Endothelial cell (in vitro differentiated cells): ENCODE measurements around the gene FAM204A. TPM values are rescaled to one million over a fixed set of nuclear protein-coding genes. Genes with fewer than 3 reads are reported as not detected.
A peak's percentile ranks its signal among the peaks of the same experiment; 100 is the strongest.

Experiments used
- DNase-seq: peaks from one replicate; pipeline ENCODE4 v3.0.0; 2021; ENCODE audit warnings: low spot score
- H3K27ac Mint-ChIP-seq: one replicate; pipeline ENCODE4 v1.8.0; 2021; ENCODE audit warnings: mixed read lengths, inconsistent platforms; ENCODE audit not compliant: unreplicated experiment
- H3K27me3 Mint-ChIP-seq: one replicate; pipeline ENCODE4 v1.8.0; 2021; ENCODE audit warnings: mild to moderate bottlenecking, moderate library complexity, mixed read lengths, inconsistent platforms; ENCODE audit not compliant: unreplicated experiment
- H3K36me3 Mint-ChIP-seq: one replicate; pipeline ENCODE4 v1.8.0; 2021; ENCODE audit warnings: mild to moderate bottlenecking, low read depth, mixed read lengths, inconsistent platforms; ENCODE audit not compliant: unreplicated experiment
- H3K4me1 Mint-ChIP-seq: one replicate; pipeline ENCODE4 v1.8.0; 2021; ENCODE audit warnings: mild to moderate bottlenecking, mixed read lengths, inconsistent platforms; ENCODE audit not compliant: unreplicated experiment
- H3K4me3 Mint-ChIP-seq: one replicate; pipeline ENCODE4 v1.8.0; 2021; ENCODE audit warnings: mild to moderate bottlenecking, mixed read lengths, inconsistent platforms; ENCODE audit not compliant: unreplicated experiment
- H3K9me3 Mint-ChIP-seq: one replicate; pipeline ENCODE4 v1.8.0; 2021; ENCODE audit warnings: mixed read lengths, inconsistent platforms; ENCODE audit not compliant: unreplicated experiment
- total RNA-seq: library from RNA; stranded (reverse); fragmentation: NEBNext Ultra II Directional; extraction: Animal tissue kit (Norgen Biotek cat#: 25700); gene quantifications from one replicate; pipeline ENCODE4 v1.2.1, GENCODE V29; 2021; ENCODE audit not compliant: unreplicated experiment
- TF ChIP-seq, protein P1 (sequence below): fragments of 200-600 bp; sonication (generic); IDR thresholded peaks from one replicate; pipeline ENCODE4 v1.5.0; 2021; ENCODE audit warnings: antibody characterized with exemption; ENCODE audit not compliant: unreplicated experiment

FAM204A gene
- total RNA-seq, 1 donor from 2014 or later = 77.4 TPM

DNA sequence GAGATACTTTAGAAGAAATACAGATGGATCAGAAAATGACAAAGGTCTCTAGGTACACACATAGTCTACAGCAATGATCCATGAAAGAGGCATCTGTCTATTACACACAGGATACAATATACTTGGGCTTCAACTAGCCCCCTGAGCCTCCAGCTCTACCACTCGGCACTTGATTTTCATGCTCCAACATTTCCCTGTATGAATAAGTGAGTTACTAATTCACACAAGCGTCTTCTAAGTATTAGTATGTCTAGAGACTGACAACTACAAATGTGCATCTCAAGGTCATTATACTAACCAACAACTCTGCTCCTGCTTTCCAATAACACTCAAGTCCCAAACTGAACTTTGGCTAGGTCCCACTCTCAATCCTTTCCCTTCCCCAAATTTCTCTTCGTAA, 8.3 kb downstream of the FAM204A start:
- H3K4me1 Mint-ChIP-seq = peaks cover 18% of the 10 kb centered on the region
- peak overlapping the region; percentile 21 for H3K4me3 Mint-ChIP-seq
- H3K9me3 Mint-ChIP-seq = no peaks in the 10 kb centered on the region
- H3K36me3 Mint-ChIP-seq = peaks cover 21% of the 10 kb centered on the region
- peak overlapping the region; percentile 27 for H3K27ac Mint-ChIP-seq
- DNase-seq = no peak
- TF ChIP-seq, protein P1, sequence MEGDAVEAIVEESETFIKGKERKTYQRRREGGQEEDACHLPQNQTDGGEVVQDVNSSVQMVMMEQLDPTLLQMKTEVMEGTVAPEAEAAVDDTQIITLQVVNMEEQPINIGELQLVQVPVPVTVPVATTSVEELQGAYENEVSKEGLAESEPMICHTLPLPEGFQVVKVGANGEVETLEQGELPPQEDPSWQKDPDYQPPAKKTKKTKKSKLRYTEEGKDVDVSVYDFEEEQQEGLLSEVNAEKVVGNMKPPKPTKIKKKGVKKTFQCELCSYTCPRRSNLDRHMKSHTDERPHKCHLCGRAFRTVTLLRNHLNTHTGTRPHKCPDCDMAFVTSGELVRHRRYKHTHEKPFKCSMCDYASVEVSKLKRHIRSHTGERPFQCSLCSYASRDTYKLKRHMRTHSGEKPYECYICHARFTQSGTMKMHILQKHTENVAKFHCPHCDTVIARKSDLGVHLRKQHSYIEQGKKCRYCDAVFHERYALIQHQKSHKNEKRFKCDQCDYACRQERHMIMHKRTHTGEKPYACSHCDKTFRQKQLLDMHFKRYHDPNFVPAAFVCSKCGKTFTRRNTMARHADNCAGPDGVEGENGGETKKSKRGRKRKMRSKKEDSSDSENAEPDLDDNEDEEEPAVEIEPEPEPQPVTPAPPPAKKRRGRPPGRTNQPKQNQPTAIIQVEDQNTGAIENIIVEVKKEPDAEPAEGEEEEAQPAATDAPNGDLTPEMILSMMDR = no peak
- no peaks in the 10 kb centered on the region for H3K27me3 Mint-ChIP-seq

DNA sequence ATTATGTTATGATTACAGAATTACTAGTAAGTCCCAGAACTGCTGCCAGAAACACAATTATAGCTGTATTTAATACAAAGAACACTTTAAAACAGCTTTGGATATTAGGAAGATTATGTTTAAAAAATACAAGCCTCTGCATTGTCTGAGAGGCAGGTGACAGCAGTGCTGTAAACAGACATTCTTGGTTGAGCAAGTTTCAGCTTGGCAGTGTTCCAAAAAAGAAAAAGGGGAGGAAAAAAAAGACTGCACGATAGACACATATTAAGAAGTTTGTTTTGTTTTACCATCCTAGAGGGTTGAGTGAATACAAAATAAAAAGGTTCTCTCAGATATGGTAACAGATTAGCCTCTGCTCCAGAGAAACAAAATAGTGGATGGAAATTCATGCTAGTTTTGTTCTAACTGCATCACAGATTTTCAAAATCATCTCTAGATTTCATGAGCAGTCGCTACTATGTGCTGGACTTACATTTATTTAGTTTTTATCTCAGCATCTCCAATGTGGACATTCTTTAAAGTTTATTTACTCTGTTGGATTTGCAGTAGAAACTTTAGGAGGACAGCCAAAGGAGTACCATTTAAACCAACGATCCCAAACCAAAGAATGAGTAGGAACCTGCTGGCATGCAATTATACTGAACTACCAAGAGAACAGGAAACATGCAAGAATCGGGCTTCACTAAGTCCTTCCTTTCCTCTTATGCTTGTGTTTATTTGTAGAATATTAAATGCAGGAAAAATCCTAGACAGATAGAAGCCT, 9.0 kb downstream of the FAM204A start:
- no peak for DNase-seq
- peak overlapping the region; percentile 35 for H3K4me3 Mint-ChIP-seq
- H3K4me1 Mint-ChIP-seq = peaks cover 15% of the 10 kb centered on the region
- TF ChIP-seq, protein P1 = no peak
- no peak overlapping the region for H3K27ac Mint-ChIP-seq
- H3K27me3 Mint-ChIP-seq = no peaks in the 10 kb centered on the region
- peaks cover 26% of the 10 kb centered on the region for H3K36me3 Mint-ChIP-seq
- H3K9me3 Mint-ChIP-seq = no peaks in the 10 kb centered on the region

DNA sequence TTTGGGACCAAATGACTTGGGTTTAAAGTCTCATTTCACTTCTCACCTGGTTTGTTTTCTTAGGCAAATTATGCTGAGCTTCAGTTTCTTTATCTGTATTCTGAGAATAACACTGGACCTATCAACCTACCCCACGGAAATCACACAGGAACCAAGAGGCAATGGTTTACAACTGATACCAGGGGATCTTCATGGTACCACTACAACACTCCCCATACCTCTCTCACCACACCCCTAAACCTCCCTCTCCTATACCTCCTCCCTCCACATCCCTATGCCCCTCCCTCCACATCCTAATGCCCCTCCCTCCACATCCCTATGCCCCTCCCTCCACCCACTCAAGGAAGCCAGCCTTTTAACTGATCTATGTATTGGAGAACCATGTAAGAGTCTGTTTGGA, 9.9 kb downstream of the FAM204A start:
- H3K9me3 Mint-ChIP-seq = no peaks in the 10 kb centered on the region
- peaks cover 15% of the 10 kb centered on the region for H3K4me1 Mint-ChIP-seq
- peaks cover 32% of the 10 kb centered on the region for H3K36me3 Mint-ChIP-seq
- no peak overlapping the region for H3K4me3 Mint-ChIP-seq
- DNase-seq = no peak
- TF ChIP-seq, protein P1 = no peak
- H3K27me3 Mint-ChIP-seq = no peaks in the 10 kb centered on the region
- no peak overlapping the region for H3K27ac Mint-ChIP-seq

DNA sequence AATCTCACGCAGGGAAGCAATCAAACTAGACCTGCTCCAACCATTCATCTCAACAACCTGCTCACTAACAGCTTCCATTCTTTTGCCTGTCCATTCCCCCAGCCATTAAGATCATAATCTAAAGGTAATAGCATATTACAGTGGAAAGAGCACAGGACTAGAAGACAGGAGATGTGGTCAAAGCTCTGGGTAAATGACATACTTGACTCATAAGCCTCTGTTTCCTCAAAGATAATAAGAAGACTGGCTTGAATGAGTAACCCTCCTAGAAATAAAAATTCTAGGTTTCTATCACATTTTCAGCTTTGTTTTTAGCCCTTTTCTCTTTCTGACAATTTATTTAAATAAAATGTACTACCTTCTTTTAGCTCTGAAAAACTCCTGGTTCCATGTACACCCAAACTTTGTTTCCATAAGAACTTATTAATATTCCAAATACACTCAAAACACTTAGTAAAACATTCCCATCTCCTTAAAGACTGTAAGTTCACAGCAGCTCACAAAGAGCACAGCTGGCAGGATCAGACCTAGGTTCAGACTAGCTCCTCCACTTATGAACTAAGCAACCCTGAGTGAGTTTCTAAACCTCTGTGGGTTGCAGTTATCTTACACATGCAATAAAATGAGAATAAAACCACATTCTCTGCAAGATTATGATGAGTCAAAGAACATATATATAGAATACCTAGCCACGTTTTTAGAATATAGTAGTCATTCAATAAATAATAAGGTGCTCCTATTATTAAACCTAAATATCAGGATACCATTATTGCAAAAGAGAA, 11.6 kb downstream of the FAM204A start:
- Mint-ChIP-seq H3K36me3 (peaks cover 28% of the 10 kb centered on the region), H3K9me3 (no peaks in the 10 kb centered on the region), H3K27ac (no peak overlapping the region), H3K4me1 (peaks cover 15% of the 10 kb centered on the region), H3K4me3 (no peak overlapping the region), H3K27me3 (no peaks in the 10 kb centered on the region)
- TF ChIP-seq, protein P1 = no peak
- no peak for DNase-seq

DNA sequence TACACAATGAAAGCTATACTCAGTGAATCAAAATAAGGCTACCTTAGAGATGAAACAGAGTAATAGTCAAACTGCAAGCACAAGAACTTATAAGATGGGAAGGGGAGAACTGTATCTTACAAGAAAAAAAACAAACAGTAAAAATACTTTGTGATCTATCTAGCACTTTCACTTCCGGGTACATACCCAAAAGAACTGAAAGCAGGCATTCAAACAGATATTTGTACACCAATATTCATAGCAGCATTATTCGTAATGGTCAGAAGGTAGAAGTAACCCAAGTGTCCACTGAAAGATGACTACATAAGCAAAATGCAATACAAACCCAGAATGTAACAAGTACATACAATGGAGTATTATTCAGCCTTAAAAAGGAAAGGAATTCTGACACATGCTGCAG, 18.0 kb downstream of the FAM204A start:
- no peak overlapping the region for H3K4me3 Mint-ChIP-seq
- DNase-seq = no peak
- H3K36me3 Mint-ChIP-seq = peaks cover 22% of the 10 kb centered on the region
- TF ChIP-seq, protein P1 = no peak
- H3K4me1 Mint-ChIP-seq = no peaks in the 10 kb centered on the region
- H3K27me3 Mint-ChIP-seq = peaks cover 1% of the 10 kb centered on the region
- no peak overlapping the region for H3K27ac Mint-ChIP-seq
- H3K9me3 Mint-ChIP-seq = no peaks in the 10 kb centered on the region
